HL-60/S4 treated with phorbol 12-myristate 13-acetate at 8.2 ng/mL for 4 days and 3 days (cell line): Measurements from ENCODE around the gene BPNT1.
"Not testable (repeated sequence)": the region's sequence is repeated elsewhere in the genome, so short reads cannot be mapped to it uniquely, and the experiment has no call there.

Experiments
- in situ Hi-C: fragments of 300-500 bp; cut with MboI; formaldehyde crosslinking; loops from 2 replicates; pipeline ENCODE4 v1.15.0; 2022; ENCODE audit warnings: low sequenced_read_pairs

Gene BPNT1

DNA sequence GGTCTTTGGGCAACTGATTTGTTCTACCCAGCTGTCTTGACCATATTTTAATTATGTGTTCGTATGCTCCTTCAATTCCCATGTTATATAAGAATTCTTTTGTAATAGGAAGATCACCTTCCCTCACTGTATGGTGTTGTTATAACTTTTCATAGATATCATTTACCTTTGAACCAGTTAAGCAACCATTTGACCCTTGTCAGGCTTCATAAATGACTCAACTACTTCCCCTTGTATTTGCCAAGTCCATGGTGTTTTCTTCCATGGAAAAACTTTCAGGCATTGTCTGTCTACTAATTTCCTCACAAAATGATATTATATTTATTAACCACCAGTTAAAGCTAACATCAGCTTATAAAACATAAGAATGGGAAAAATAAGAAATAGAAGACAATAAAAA lies 5.1 kb downstream of the BPNT1 start:
- in situ Hi-C loops = no loop called here

DNA sequence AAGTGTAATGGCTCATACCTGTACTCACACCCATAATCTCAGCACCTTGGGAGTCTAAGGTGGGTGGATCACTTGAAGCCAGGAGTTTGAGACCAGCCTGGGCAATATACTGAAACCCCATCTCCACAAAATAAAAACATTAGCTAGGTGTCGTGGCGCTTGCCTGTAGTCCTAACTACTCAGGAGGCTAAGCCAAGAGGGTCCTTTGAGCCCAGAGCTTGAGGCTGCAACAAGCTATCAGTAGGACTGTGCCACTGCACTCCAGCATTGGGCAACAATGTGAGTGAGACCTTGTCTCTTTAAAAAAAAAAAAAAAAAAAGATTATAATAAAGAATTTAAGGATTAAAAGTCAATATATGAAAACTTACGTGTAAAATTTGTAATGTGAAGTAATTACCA lies 11.7 kb downstream of the BPNT1 start:
- in situ Hi-C loops = no loop called here

DNA sequence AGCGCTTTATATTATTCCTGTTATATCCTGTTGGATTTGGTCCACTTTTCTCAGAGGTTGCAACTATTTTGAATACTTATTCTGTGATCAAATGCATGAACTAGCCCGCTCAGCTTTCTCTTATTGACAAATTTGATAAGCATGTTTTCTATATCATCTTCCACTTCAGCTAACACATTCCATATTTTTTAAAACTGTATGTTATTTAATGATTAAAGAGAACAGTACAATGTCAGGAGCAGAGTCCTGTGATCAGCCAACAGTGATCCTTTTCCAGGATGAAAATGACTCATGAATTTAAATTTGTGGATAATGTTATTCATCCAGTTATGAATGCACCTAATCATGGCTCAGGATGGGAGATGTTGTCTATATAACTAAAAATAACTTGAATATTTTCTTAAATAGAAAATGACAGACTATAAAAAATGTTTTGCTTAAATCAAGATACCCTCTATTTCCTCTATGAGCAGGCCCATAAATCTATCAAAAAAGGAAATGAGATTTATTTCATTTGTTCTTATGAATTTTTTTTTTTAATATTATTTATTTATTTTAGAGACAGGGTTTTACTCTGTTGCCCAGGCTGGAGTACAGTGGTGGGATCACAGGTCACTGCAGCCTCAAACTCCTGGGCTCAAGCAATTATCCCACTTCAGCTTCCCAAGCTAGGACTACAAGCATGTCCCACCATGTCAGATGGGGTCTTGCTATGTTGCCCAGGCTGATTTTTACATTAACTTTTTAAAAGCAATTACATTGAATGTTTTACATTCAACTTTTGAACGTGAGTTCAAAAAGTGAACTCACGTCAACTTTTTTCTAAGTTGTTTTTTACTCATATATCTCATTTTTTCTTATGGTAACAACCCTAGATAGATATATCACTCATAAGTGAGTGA lies 12.5 kb downstream of the BPNT1 start:
- in situ Hi-C loops = no loop called here

DNA sequence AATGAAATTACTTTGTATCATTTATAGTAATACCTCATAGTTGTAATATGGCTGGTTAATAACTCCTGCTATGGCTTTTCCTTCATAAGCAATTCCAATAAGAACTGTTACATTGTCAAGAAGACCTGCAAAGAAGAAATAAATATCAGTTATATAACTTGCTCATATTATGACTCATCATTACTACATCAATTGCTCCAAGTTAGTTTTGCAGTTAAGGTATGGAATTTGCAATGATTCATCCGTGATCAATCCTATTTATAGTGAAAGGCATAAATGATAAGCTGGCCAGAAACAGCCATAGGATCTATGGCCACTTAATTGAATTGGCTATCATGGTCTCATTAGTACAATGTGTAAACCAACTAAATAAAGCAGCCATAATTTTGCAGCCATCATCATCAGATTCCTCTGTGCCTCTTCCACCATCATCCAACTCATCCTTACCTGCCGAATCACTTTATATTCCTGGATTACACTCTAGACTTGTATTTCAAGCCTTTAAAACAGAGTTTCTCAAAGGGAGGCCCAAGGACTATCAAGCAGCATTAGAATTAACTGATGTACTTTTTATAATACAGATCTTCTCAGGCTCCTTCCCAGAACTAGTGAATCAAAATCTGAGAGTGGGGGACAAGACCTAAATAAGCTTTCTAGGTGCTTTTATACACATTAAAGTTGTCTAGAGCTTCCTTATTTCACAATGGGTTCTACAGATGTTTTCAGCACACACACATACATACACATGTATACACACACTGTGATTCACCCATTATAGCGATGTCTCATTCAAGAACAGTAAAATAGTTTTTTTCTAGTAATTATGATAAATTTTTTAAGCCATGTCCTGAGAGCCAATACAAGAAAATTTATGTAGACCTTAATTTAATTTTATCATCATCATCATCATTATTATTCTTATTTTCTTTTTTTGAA lies 22.1 kb downstream of the BPNT1 start:
- in situ Hi-C loops = no loop called here

DNA sequence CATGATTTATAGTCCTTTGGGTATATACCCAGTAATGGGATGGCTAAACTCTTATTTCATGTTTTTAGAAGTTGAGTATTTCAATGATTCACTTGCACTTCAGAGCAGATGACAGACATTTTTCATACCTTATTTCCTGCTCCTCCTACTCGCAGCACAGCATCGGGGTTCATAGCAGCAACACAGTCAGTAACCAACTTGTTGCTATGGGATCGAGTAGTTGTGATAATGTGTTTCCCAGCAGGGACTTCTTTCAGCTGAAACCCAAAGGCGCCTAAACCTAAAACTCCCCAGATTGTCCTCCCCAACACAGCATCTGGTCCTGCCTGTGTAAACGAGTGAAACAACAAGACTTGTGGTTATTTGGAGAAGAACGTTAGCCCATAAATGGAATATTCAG lies 27.0 kb downstream of the BPNT1 start:
- in situ Hi-C loops = no loop called here

DNA sequence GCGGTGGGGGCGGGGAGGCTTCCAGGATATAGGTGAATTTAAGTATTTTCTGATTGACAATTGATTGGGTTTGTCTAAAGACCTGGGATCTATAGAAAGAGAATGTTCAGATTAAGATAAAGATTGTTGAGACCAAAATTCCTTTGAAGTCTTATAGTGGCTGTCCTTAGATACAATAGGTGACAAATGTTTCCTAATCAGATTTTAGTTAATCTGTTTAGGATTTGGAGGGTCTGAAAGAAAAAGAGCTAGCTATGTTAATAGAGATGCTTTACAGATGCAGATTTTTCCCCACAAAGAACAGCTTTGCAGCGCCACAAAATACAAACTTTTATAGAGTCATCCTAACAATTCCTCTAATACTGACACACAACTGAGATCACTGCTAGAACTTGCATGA lies 28.7 kb downstream of the BPNT1 start:
- in situ Hi-C loops = no loop called here

DNA sequence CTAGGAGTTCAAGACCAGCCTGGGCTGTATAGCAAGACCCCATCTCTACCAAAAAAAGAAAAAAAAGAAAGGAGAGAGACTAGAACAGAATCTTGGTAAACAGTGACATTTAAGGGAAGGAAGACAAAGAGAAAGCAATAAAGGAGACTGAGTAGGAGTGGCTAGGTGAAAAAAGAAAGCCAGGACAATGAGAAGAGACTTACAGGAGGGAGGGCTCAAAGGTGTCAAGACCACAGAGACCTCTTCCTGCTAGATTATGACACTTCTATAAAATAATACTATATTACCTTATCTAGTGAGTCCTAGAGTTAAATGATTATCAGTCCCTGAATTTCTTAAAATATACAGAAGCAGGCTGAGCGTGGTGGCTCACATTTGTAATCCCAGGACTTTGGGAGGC lies 33.2 kb downstream of the BPNT1 start:
- in situ Hi-C loops = no loop called here

DNA sequence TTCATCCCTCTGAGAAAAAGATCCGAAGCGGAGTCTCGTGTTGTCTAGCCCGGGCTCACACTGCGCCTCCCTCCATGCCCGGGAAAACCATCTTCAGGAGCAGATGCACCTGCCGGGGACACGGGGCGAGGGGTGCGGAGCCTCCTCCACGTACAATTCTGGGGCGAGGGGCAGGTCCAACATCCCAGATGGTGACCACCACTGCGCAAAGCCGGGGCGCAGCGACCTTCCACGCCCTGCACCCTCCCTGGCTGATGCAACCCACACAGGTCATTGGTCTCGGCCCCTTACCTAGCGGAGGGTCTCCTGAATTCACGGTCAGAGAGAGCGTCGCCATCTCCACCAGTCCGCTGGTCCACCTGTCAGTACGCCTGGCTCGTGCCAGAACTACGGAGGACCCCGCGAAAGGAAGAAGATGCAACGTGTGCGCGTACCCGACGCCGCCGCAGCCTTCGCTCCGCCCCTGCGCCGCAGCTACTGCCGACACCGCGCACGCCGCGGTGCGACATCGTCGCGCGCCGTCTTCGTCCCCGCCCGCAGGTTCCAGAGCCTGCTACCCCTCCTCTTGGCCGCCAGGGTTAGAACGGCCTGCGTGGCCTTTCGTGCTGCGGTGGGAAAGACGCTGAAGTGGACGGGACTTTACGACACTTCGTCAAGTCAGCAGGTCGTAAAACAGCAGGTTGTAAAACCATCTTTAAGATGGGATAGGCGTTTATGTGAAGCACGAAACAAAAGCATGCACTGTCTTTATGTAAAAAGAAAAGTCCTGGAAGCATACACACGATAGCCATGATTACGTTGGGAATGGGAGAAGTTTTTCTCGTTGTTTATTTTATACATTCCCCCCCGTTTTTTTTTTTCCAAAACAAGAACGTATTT lies 43.3 kb downstream of the BPNT1 start, which contains the start of gene EPRS1:
Gene EPRS1, minus strand, starts transcription at position 454 of the 879 bp plus-strand sequence. Its CDS starts 117 bp downstream, at position 337.
- in situ Hi-C loops = no loop called here

DNA sequence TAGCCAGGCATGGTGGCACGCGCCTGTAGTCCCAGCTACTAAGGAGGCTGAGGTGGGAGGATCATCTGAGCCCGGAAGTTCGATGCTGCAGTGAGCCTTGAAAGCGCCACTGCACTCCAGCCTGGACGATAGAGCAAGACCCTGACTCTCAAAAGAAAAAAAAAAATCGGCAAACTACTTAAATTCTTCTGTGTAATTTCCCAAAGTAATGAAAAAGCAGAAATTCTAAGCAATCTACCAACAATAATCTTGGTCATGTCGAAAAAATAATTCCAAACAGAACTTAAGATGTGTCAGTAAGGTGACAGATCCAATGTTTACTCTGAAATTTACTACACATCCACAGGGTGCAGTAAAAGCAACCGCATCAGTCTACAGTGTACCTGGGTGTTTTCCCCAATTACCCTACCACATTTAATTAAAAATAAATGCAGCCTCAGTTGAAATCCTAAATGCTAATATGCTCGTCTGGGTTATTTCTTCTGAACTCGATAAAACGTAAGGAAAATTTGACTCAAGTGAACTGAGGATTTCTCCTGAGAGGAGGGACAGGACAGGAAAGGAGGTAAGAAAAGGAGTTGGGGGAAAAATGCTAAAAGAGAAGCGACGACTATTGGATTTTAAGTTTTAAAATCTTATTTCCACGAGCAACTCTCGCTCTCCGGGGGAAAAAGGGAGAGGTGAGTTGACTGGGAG lies 44.1 kb downstream of the BPNT1 start:
- in situ Hi-C loops = no loop called here

DNA sequence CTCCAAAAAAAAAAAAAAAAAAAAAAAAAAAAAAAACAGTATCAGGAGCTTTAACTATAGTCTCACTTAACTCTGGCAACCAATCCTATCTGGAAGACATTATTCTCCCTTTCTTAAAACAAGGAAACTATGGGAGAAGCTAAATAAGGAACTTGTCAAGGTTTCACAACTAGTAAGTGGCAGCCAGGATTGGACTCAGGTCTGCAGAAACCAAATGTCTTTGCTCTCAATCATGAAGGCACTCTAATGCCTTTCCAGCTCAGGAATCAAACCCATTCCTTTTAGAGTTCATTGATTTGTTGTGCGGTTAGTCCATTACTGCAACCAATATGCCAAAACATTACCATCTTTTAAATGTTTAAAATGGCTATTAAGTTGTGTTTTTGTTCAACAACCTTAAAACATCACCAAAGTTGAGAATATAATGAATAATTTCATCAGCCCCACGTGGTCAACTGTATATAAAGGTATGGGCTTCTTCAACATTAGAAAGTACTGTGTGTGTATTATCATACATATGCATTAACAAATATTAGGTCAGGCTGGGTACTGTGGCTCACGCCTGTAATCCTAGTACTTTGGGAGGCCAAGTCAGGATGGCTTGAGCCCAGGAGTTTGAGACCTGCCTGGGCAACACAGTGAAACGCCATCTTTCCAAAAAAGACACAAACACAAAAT lies 44.8 kb downstream of the BPNT1 start:
- in situ Hi-C loops = no loop called here

DNA sequence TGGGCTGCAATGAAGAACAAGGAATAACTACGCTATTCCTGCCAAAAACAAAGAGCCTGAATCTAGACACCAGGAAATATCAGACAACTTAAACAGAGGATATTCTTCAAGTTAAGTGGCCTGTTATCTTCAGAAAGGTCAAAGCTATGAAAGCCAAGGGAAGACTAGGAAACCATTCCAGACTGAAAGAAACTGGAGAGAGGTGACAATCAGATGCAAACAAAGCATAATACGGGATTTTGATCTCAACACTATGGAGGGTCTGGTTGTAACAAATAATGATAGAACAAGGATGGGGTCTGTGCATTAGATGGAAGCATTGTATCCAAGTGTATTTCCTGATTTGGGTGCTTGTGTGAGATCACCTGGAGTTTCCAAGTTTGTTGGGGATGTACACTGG lies 45.9 kb downstream of the BPNT1 start:
- in situ Hi-C loops = no loop called here

DNA sequence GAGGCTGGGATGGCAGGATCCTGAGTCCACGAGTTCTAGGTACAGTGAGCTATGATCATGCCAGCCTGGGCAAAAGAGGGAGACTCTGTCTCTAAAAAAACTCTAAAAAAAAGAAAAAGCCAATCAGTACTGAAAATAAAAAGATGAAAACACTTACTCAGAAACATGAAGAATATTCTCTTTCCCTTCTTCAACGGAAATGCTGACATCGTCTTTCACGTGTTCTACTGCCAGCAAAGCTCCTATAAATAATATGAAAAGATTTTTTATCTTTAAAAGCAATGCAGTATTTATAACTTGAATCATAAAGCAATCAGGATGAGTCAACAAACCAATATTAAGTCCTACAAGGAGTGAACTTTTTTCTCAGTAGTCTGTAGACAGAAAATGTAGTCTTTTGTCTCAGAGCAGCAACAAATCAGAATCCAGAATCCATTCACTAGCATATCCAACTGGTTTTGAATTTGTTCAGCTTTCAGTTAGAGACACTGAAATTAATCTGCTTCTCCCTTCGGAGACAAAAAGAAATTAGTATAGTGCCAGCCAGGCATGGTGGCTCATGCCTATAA lies 49.5 kb downstream of the BPNT1 start:
- in situ Hi-C loops = no loop called here

DNA sequence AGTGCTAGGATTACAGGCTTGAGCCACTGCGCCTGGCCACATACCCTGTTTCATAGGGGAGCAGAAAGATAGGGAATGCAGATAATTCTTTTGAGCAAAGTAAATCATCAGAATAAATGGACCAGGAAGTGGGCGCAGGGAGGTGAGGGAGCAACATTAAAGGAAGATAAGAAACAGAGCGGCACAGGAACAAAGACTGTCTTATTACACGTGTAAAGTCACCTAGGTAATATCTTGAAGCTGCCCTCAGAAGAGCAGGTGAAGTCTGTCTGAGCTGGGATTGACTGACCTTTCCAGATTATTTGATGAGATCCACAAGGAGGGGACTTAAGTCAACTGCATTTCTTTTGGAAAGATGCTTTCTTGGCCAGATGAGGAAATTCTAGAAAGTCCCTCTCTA lies 50.9 kb downstream of the BPNT1 start:
- in situ Hi-C loops = no loop called here

DNA sequence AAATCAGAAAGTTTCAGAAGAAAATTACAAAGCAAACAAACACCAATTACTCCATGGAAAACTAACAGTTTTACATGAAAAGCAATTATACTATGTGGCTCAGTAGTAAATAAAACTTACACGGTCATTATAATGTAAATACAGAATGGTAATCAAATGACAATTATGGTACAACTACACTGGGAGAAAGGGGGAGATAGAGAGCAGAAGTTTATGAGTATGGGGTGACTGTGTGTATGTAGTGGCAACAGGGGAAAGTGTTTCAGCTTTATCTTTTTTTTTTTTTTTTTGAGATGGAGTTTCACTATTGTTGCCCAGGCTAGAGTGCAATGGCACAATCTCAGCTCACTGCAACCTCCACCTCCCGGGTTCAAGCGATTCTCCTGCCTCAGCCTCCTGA lies 51.8 kb downstream of the BPNT1 start:
- in situ Hi-C loops = not testable (repeated sequence)

DNA sequence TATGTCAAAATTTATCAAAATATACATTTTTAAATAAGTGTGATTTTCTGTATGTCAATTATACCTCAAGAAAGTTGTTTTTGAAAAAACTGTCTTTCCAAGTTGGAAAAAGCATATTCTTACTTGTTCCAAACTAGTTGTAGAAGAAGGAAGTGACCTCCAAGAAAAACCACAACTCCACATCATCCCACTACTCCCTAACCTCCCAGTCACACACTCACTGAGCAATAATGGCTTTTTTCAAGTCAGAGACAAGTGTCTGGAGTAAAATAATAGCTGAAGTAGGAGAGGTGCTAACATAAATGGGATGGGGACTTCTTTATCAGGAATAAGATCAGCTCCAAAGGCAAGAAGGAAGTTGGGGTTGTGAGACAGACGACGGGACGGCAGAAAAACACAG lies 56.7 kb downstream of the BPNT1 start:
- in situ Hi-C loops = no loop called here

DNA sequence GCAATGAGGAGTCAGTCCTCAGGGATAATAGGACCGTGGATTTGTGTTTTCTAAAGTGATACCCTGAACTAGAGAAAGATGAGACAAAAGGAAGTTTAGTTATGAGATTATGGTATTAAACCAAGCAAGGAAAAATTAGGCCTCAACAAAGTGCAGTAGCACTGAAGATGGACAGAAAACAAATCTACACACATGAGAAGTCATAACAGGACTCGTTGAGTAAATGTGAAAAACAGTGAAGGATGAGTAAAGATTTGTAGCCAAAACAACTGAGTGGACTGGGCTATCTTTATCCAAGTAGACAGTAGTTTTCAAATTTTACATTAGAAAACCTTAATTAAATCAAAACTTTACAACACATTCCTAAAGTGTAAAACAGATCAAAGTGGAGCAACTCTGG lies 58.3 kb downstream of the BPNT1 start:
- in situ Hi-C loops = no loop called here

DNA sequence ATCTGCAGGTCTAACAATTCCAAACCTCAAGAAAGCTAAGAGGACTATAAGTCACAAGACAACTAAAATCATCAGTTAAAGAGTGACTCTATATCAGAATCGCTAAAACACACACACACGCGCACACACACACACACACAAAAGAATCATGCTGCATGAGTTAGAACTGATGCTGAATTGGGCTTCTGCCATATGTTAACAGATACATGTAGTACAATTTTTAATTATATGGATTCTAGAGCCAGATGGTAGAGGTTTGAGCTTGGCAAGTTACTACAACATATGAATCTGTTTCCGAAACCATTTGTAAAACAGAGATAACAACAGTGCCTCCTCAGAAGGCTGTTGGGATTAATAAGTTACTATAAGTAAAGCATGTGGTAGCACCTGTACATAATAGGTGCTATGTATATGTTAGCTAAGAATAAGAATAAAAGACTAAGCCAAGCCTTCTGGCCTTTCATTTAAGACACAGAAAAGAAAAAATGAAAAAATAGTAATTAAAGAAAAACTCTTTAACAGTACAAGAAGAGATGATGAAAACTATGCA lies 61.2 kb downstream of the BPNT1 start:
- in situ Hi-C loops = no loop called here

DNA sequence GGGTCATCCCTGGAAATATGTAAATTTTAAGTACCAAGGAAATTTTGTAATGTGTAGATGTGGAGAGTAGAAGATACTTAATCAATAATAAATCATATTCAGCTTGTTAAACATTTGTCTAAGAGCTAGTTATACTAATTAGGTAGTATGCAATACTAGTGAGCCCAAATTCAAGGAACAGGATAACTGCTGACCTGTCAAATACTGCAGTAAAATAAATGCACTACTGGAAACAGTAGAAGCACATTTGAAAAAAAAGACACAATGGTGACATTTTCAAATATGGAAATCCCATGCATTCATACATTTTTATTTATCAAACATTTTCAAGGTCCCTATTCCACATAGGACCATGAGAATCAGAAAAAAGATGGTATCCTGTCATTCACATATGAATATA lies 70.5 kb downstream of the BPNT1 start:
- in situ Hi-C loops = no loop called here

DNA sequence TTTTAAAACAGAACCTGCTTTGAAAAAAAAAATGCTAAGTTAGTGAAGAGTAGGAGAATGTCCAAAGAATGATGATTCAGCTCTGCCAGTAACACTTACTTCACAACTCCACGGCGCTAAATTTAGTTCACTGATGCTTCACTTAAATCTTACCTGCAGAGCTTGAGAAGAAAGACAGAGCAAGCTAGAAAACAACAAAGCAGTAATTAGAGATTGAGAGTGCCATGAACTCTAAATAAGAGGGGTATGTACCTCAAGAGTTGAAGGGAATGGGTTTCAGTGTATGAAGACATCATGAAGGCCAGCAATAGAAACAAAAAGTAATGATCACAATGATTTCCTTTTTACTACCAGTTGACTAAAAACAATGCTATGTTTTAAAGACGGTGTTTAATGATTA lies 76.1 kb downstream of the BPNT1 start:
- in situ Hi-C loops = no loop called here
